Measurements from ENCODE around the gene TMEM52.

GRCh38 chr1:1956101-1956500 is 37.0 kb upstream of the TMEM52 start:
- TF ChIP-seq POLR2AphosphoS5 (IDR thresholded peaks at IDR 0.05; ENCODE audit: insufficient read depth, low read depth, low read length), result no peak
- no peak for TF ChIP-seq POLR2A (IDR thresholded peaks at IDR 0.05; ENCODE audit: low read depth, low read length)
- no peak for TF ChIP-seq CTCF (IDR thresholded peaks at IDR 0.05; ENCODE audit: extremely low read depth in 1 of 2, insufficient read depth in 1 of 2, low read depth in 1 of 2, low read length in 2 of 2)
